GM19438 (cell line): ENCODE results near the gene SLC48A1.

Experiments used
- ATAC-seq: cut with Tn5 transposase; IDR thresholded peaks from one replicate; pipeline ENCODE4 v1.9.1; 2021; ENCODE audit warnings: low read depth; ENCODE audit not compliant: unreplicated experiment

SLC48A1 gene

GRCh38 chr12:47757840-47758583 is 15.0 kb upstream of the SLC48A1 start:
- ATAC-seq = no peak

GRCh38 chr12:47758584-47758833 is 14.5 kb upstream of the SLC48A1 start:
- no peak for ATAC-seq

- ATAC-seq = peak; percentile 54
These were observed 14.0 kb upstream of the SLC48A1 start, which contains the start of gene RAPGEF3 for GRCh38 chr12:47758834-47759690. RAPGEF3 (minus strand) TSS chr12:47758880; CDS start chr12:47758556, 324 bp downstream.

- ATAC-seq = no peak
These were observed 10.1 kb upstream of the SLC48A1 start for GRCh38 chr12:47762850-47763465.

GRCh38 chr12:47763481-47764346 is 9.3 kb upstream of the SLC48A1 start:
- no peak for ATAC-seq

GRCh38 chr12:47766502-47767215 is 6.4 kb upstream of the SLC48A1 start:
- no peak for ATAC-seq

- no peak for ATAC-seq
These were observed 5.8 kb upstream of the SLC48A1 start for GRCh38 chr12:47767216-47767724.

GRCh38 chr12:47768323-47768811 is 4.7 kb upstream of the SLC48A1 start:
- no peak for ATAC-seq

- no peak for ATAC-seq
These were observed 3.6 kb upstream of the SLC48A1 start for GRCh38 chr12:47769234-47770085.

- ATAC-seq = no peak
These were observed 2.8 kb upstream of the SLC48A1 start for GRCh38 chr12:47770086-47770726.

- no peak for ATAC-seq
These were observed 1.7 kb upstream of the SLC48A1 start for GRCh38 chr12:47771304-47771703.

- ATAC-seq = no peak
These were observed 861 bp upstream of the SLC48A1 start for GRCh38 chr12:47772094-47772660.

GRCh38 chr12:47772738-47773061 is 338 bp upstream of the SLC48A1 start:
- ATAC-seq = no peak

GRCh38 chr12:47773858-47774580 is 981 bp downstream of the SLC48A1 start:
- no peak for ATAC-seq

GRCh38 chr12:47774663-47775062 is 1.6 kb downstream of the SLC48A1 start:
- no peak for ATAC-seq

- no peak for ATAC-seq
These were observed 2.3 kb downstream of the SLC48A1 start for GRCh38 chr12:47775100-47775911.
